Suprapubic skin (tissue), 4 donors: ENCODE results near the gene CAMTA2.

Experiments used
- CTCF ChIP-seq, 2 donors: fragments of 200-600 bp in 1 of 2; fragments of 450-650 bp in 1 of 2; sonication (generic) in 1 of 2; IDR thresholded peaks; one replicate each; pipeline ENCODE4 v1.5.1; 2016 to 2019; ENCODE audit warnings: antibody characterized with exemption in 2 of 2, mild to moderate bottlenecking in 1 of 2, moderate library complexity in 1 of 2
- POLR2A ChIP-seq, 2 donors: fragments of 450-650 bp; IDR thresholded peaks; one replicate each; pipeline ENCODE4 v1.6.1; 2017; ENCODE audit warnings: antibody characterized with exemption in 2 of 2, mild to moderate bottlenecking in 2 of 2, moderate library complexity in 2 of 2
- POLR2AphosphoS5 ChIP-seq, 3 donors: sonication (generic); formaldehyde crosslinking; IDR thresholded peaks; one replicate each; pipeline ENCODE4 v1.6.1; 2017; ENCODE audit warnings: antibody characterized with exemption in 3 of 3

GRCh38 chr17:4945944-4946280 is 41.6 kb downstream of the CAMTA2 start:
- TF ChIP-seq POLR2AphosphoS5 (IDR thresholded peaks at IDR 0.05): no peak
- TF ChIP-seq CTCF (IDR thresholded peaks at IDR 0.05): no peak
- no peak for TF ChIP-seq POLR2A (IDR thresholded peaks at IDR 0.05)
